K562 (cell line): ENCODE results near the gene SLC6A9.

Source experiments
- FOXK1 ChIP-seq: sonication (generic); formaldehyde crosslinking; IDR thresholded peaks from 2 replicates; pipeline ENCODE4 v1.8.0; 2022; ENCODE audit warnings: missing genetic modification reagents, mild to moderate bottlenecking, borderline replicate concordance
- HCFC1 ChIP-seq: IDR thresholded peaks from 2 replicates; pipeline ENCODE4 v1.6.1; 2012; ENCODE audit warnings: low read depth, low read length, improper control_type of control experiment
- NBN ChIP-seq: fragments of 450-650 bp; IDR thresholded peaks from 2 replicates; pipeline ENCODE4 v1.6.1; 2016; ENCODE audit warnings: low read depth, mild to moderate bottlenecking
- TCF7 ChIP-seq: sonication (generic); IDR thresholded peaks from 2 replicates; pipeline ENCODE4 v1.6.1; 2016; ENCODE audit warnings: antibody characterized with exemption, borderline replicate concordance
- YY1 ChIP-seq, 3 experiments: IDR thresholded peaks; 2 replicates each; pipeline ENCODE4 v1.6.1; 2011; ENCODE audit warnings: low read length in 2 of 3, mild to moderate bottlenecking in 2 of 3, moderate library complexity in 2 of 3, borderline replicate concordance in 1 of 3, control low read depth in 1 of 3, low read depth in 1 of 3; ENCODE audit not compliant: insufficient read depth in 3 of 3, insufficient replicate concordance in 2 of 3, control insufficient read depth in 1 of 3, insufficient read length in 1 of 3; ENCODE audit errors: extremely low read depth in 1 of 3
- TF ChIP-seq, protein P1 (sequence below), 2 experiments: fragments of 450-650 bp in 1 of 2; sonication (generic) in 1 of 2; formaldehyde crosslinking in 1 of 2; IDR thresholded peaks in 1 of 2; conservative IDR thresholded peaks in 1 of 2; 2 replicates each; pipeline versions ENCODE4 v1.6.1 to v1.8.1; 2016 to 2023; ENCODE audit warnings: mild to moderate bottlenecking in 2 of 2, moderate library complexity in 2 of 2, inconsistent platforms in 1 of 2, missing genetic modification reagents in 1 of 2
- TF ChIP-seq, protein P2 (sequence below): sonication (generic); formaldehyde crosslinking; IDR thresholded peaks from 2 replicates; pipeline ENCODE4 v1.9.0; 2022; ENCODE audit warnings: mild to moderate bottlenecking, missing genetic modification reagents
- TF ChIP-seq, protein P3 (sequence below), 3 experiments: IDR thresholded peaks in 2 of 3; conservative IDR thresholded peaks in 1 of 3; 2 replicates each; pipeline ENCODE4 v1.5.1; 2011 to 2012; ENCODE audit warnings: low read length in 3 of 3, mild to moderate bottlenecking in 3 of 3, control low read depth in 2 of 3, improper control_type of control experiment in 1 of 3, inconsistent platforms in 1 of 3, low read depth in 1 of 3, mixed read lengths in 1 of 3, moderate library complexity in 1 of 3; ENCODE audit not compliant: insufficient read depth in 2 of 3
- TF ChIP-seq, protein P4 (sequence below), 2 experiments: fragments of 450-650 bp; formaldehyde crosslinking in 1 of 2; IDR thresholded peaks; 2 replicates each; pipeline versions ENCODE4 v1.4.0 to v1.6.1; 2014 to 2020; ENCODE audit warnings: mild to moderate bottlenecking in 2 of 2, borderline replicate concordance in 1 of 2, low read depth in 1 of 2
- TF ChIP-seq, protein P5 (sequence below): sonication (generic); formaldehyde crosslinking; IDR thresholded peaks from 2 replicates; pipeline ENCODE4 v1.8.1; 2022; ENCODE audit warnings: missing genetic modification reagents

DNA sequence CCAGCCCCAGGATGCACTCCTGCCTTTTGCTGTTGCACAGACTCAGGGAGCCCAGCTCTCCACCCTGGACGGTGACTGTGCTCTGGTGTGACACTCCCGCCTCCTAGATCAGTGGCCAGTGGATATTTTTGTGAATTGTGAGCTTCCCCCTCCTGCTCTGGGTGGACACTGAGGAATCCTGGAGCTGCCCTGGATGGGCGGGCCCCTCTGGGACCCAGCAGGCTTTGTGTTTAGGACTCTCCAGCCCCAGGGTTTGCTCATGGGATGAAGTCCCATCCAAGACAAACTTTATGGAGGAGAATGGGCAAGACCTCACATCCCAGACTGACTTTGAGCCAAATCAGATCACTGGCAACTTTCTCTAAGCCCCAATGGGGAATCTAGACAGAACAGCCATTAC is 16.1 kb downstream of the SLC6A9 start:
- TF ChIP-seq NBN (no peak), TCF7 (no peak), HCFC1 (no peak), FOXK1 (CRISPR knock-in tag) (no peak), YY1 (IDR thresholded peaks at IDR 0.05; ENCODE audit: borderline replicate concordance in 1 of 3, control insufficient read depth in 1 of 3, extremely low read depth in 1 of 3, insufficient read depth in 3 of 3, insufficient read length in 1 of 3, insufficient replicate concordance in 2 of 3, low read depth in 1 of 3, low read length in 2 of 3) (no peak)
- TF ChIP-seq, protein P1, sequence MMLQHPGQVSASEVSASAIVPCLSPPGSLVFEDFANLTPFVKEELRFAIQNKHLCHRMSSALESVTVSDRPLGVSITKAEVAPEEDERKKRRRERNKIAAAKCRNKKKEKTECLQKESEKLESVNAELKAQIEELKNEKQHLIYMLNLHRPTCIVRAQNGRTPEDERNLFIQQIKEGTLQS (IDR thresholded peaks at IDR 0.05) = no peak
- TF ChIP-seq, protein P1 (CRISPR knock-in tag; conservative IDR thresholded peaks at IDR 0.05) = no peak
- TF ChIP-seq, protein P2, sequence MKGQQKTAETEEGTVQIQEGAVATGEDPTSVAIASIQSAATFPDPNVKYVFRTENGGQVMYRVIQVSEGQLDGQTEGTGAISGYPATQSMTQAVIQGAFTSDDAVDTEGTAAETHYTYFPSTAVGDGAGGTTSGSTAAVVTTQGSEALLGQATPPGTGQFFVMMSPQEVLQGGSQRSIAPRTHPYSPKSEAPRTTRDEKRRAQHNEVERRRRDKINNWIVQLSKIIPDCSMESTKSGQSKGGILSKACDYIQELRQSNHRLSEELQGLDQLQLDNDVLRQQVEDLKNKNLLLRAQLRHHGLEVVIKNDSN (CRISPR knock-in tag) = no peak
- TF ChIP-seq, protein P3, sequence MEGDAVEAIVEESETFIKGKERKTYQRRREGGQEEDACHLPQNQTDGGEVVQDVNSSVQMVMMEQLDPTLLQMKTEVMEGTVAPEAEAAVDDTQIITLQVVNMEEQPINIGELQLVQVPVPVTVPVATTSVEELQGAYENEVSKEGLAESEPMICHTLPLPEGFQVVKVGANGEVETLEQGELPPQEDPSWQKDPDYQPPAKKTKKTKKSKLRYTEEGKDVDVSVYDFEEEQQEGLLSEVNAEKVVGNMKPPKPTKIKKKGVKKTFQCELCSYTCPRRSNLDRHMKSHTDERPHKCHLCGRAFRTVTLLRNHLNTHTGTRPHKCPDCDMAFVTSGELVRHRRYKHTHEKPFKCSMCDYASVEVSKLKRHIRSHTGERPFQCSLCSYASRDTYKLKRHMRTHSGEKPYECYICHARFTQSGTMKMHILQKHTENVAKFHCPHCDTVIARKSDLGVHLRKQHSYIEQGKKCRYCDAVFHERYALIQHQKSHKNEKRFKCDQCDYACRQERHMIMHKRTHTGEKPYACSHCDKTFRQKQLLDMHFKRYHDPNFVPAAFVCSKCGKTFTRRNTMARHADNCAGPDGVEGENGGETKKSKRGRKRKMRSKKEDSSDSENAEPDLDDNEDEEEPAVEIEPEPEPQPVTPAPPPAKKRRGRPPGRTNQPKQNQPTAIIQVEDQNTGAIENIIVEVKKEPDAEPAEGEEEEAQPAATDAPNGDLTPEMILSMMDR (IDR thresholded peaks at IDR 0.05 in 2 of 3, conservative IDR thresholded peaks at IDR 0.05 in 1 of 3; ENCODE audit: insufficient read depth in 2 of 3, low read depth in 1 of 3, low read length in 3 of 3) = no peak
- TF ChIP-seq, protein P4, sequence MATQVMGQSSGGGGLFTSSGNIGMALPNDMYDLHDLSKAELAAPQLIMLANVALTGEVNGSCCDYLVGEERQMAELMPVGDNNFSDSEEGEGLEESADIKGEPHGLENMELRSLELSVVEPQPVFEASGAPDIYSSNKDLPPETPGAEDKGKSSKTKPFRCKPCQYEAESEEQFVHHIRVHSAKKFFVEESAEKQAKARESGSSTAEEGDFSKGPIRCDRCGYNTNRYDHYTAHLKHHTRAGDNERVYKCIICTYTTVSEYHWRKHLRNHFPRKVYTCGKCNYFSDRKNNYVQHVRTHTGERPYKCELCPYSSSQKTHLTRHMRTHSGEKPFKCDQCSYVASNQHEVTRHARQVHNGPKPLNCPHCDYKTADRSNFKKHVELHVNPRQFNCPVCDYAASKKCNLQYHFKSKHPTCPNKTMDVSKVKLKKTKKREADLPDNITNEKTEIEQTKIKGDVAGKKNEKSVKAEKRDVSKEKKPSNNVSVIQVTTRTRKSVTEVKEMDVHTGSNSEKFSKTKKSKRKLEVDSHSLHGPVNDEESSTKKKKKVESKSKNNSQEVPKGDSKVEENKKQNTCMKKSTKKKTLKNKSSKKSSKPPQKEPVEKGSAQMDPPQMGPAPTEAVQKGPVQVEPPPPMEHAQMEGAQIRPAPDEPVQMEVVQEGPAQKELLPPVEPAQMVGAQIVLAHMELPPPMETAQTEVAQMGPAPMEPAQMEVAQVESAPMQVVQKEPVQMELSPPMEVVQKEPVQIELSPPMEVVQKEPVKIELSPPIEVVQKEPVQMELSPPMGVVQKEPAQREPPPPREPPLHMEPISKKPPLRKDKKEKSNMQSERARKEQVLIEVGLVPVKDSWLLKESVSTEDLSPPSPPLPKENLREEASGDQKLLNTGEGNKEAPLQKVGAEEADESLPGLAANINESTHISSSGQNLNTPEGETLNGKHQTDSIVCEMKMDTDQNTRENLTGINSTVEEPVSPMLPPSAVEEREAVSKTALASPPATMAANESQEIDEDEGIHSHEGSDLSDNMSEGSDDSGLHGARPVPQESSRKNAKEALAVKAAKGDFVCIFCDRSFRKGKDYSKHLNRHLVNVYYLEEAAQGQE (IDR thresholded peaks at IDR 0.05; ENCODE audit: borderline replicate concordance) = no peak
- TF ChIP-seq, protein P4 (CRISPR knock-in tag; IDR thresholded peaks at IDR 0.05; ENCODE audit: low read depth) = no peak
- TF ChIP-seq, protein P5, sequence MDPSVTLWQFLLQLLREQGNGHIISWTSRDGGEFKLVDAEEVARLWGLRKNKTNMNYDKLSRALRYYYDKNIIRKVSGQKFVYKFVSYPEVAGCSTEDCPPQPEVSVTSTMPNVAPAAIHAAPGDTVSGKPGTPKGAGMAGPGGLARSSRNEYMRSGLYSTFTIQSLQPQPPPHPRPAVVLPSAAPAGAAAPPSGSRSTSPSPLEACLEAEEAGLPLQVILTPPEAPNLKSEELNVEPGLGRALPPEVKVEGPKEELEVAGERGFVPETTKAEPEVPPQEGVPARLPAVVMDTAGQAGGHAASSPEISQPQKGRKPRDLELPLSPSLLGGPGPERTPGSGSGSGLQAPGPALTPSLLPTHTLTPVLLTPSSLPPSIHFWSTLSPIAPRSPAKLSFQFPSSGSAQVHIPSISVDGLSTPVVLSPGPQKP = no peak
